H9 (cell line): ENCODE data around the gene ATF3. TPM values are rescaled to one million over a fixed set of nuclear protein-coding genes. Genes with fewer than 3 reads are reported as not detected.

Experiments
- DNase-seq: peaks from one replicate; pipeline ENCODE4 v3.0.0-alpha.2; 2017
- H2AFZ ChIP-seq: one replicate; pipeline ENCODE4 v1.6.1; 2013; ENCODE audit warnings: mild to moderate bottlenecking, low read length, control low read depth, moderate library complexity
- H2AK5ac ChIP-seq: 2 replicates; pipeline ENCODE4 v1.6.1; 2013; ENCODE audit warnings: low read length, control low read depth, mixed read lengths; ENCODE audit not compliant: insufficient read length
- H2BK120ac ChIP-seq: one replicate; pipeline ENCODE4 v1.6.1; 2013; ENCODE audit warnings: low read depth, mild to moderate bottlenecking, low read length, control low read depth, inconsistent platforms; ENCODE audit not compliant: poor library complexity, severe bottlenecking
- H2BK12ac ChIP-seq: 2 replicates; pipeline ENCODE4 v1.6.1; 2013; ENCODE audit warnings: low read length, control low read depth, mixed read lengths, low read depth; ENCODE audit not compliant: insufficient read length
- H2BK15ac ChIP-seq: 2 replicates; pipeline ENCODE4 v1.6.1; 2013; ENCODE audit warnings: low read depth, low read length, control low read depth
- H2BK20ac ChIP-seq: one replicate; pipeline ENCODE4 v1.6.1; 2013; ENCODE audit warnings: low read depth, mild to moderate bottlenecking, low read length, control low read depth, inconsistent platforms; ENCODE audit not compliant: poor library complexity, severe bottlenecking
- H2BK5ac ChIP-seq: 2 replicates; pipeline ENCODE4 v1.6.1; 2013; ENCODE audit warnings: low read length, control low read depth, mixed read lengths; ENCODE audit not compliant: insufficient read length
- H3K14ac ChIP-seq: 2 replicates; pipeline ENCODE4 v1.6.1; 2013; ENCODE audit warnings: low read length, control low read depth; ENCODE audit not compliant: insufficient read depth
- H3K18ac ChIP-seq: 2 replicates; pipeline ENCODE4 v1.6.1; 2013; ENCODE audit warnings: low read depth, mild to moderate bottlenecking, mixed read lengths, low read length, control low read depth; ENCODE audit not compliant: insufficient read length
- H3K23ac ChIP-seq: 2 replicates; pipeline ENCODE4 v1.6.1; 2013; ENCODE audit warnings: low read length, control low read depth, mixed read lengths, low read depth; ENCODE audit not compliant: insufficient read length
- H3K23me2 ChIP-seq: 2 replicates; pipeline ENCODE4 v1.6.1; 2013; ENCODE audit warnings: low read depth, mild to moderate bottlenecking, mixed read lengths, low read length, control low read depth; ENCODE audit not compliant: insufficient read length, poor library complexity, severe bottlenecking
- H3K27ac ChIP-seq: 2 replicates; pipeline ENCODE4 v1.5.1; 2013; ENCODE audit warnings: low read length, control low read depth, mixed read lengths, low read depth; ENCODE audit not compliant: insufficient read length
- H3K27me3 ChIP-seq: 2 replicates; pipeline ENCODE4 v1.6.1; 2013; ENCODE audit warnings: low read length, control low read depth, inconsistent platforms; ENCODE audit not compliant: insufficient read depth
- H3K4ac ChIP-seq: 2 replicates; pipeline ENCODE4 v1.6.1; 2013; ENCODE audit warnings: low read depth, mild to moderate bottlenecking, control low read depth, inconsistent platforms, low read length, moderate library complexity
- H3K4me1 ChIP-seq: 2 replicates; pipeline ENCODE4 v1.6.1; 2013; ENCODE audit warnings: low read length, control low read depth, inconsistent platforms; ENCODE audit not compliant: insufficient read depth
- H3K4me2 ChIP-seq: 2 replicates; pipeline ENCODE4 v1.6.1; 2013; ENCODE audit warnings: low read length, control low read depth, mixed read lengths; ENCODE audit not compliant: insufficient read length, insufficient read depth
- H3K56ac ChIP-seq: 2 replicates; pipeline ENCODE4 v1.6.1; 2013; ENCODE audit warnings: low read depth, mild to moderate bottlenecking, mixed read lengths, low read length, control low read depth; ENCODE audit not compliant: insufficient read length
- H3K79me1 ChIP-seq: 2 replicates; pipeline ENCODE4 v1.6.1; 2013; ENCODE audit warnings: low read depth, mild to moderate bottlenecking, moderate library complexity, low read length, control low read depth, inconsistent platforms; ENCODE audit not compliant: insufficient read depth, poor library complexity, severe bottlenecking
- H3K79me2 ChIP-seq: 2 replicates; pipeline ENCODE4 v1.6.1; 2013; ENCODE audit warnings: low read length, control low read depth, inconsistent platforms; ENCODE audit not compliant: insufficient read depth
- H3K9ac ChIP-seq: 2 replicates; pipeline ENCODE4 v1.6.1; 2013; ENCODE audit warnings: low read length, control low read depth, mixed read lengths; ENCODE audit not compliant: insufficient read length; ENCODE audit errors: extremely low read depth
- H3K9me3 ChIP-seq: one replicate; pipeline ENCODE4 v1.6.1; 2013; ENCODE audit warnings: low read depth, low read length, inconsistent platforms; ENCODE audit not compliant: control insufficient read depth
- H3T11ph ChIP-seq: one replicate; pipeline ENCODE4 v1.6.1; 2013; ENCODE audit warnings: mild to moderate bottlenecking, low read length, control low read depth, inconsistent platforms
- H4K20me1 ChIP-seq: one replicate; pipeline ENCODE4 v1.6.1; 2013; ENCODE audit not compliant: control insufficient read depth, insufficient read length, insufficient read depth
- H4K5ac ChIP-seq: 2 replicates; pipeline ENCODE4 v1.6.1; 2013; ENCODE audit warnings: low read depth, mild to moderate bottlenecking, mixed read lengths, low read length, control low read depth; ENCODE audit not compliant: insufficient read length
- H4K8ac ChIP-seq: replicated peaks from 2 replicates; pipeline ENCODE4 v1.6.1; 2013; ENCODE audit warnings: low read length, control low read depth, mixed read lengths, low read depth; ENCODE audit not compliant: insufficient read length
- H4K91ac ChIP-seq: 2 replicates; pipeline ENCODE4 v1.6.1; 2013; ENCODE audit warnings: low read depth, mild to moderate bottlenecking, moderate library complexity, mixed read lengths, low read length, control low read depth; ENCODE audit not compliant: insufficient read length
- H3K27ac Mint-ChIP-seq, 3 experiments: 2 replicates in 2 of 3; 3 replicates in 1 of 3; pipeline ENCODE4 v1.8.0; 2020 to 2021; ENCODE audit warnings: mixed read lengths in 3 of 3, mild to moderate bottlenecking in 1 of 3, moderate library complexity in 1 of 3
- H3K27me3 Mint-ChIP-seq: 2 replicates; pipeline ENCODE4 v1.8.0; 2021; ENCODE audit warnings: low read depth, mild to moderate bottlenecking, moderate library complexity, mixed read lengths
- H3K36me3 Mint-ChIP-seq, 3 experiments: 2 replicates in 2 of 3; 3 replicates in 1 of 3; pipeline ENCODE4 v1.8.0; 2020 to 2021; ENCODE audit warnings: low read depth in 3 of 3, mixed read lengths in 3 of 3; ENCODE audit not compliant: insufficient read depth in 1 of 3
- H3K4me1 Mint-ChIP-seq, 2 experiments: 2 replicates each; pipeline ENCODE4 v1.8.0; 2020; ENCODE audit warnings: mixed read lengths in 2 of 2
- H3K4me3 Mint-ChIP-seq, 2 experiments: 2 replicates in 1 of 2; 3 replicates in 1 of 2; pipeline ENCODE4 v1.8.0; 2020 to 2021; ENCODE audit warnings: mild to moderate bottlenecking in 2 of 2, mixed read lengths in 2 of 2, moderate library complexity in 1 of 2
- H3K9me3 Mint-ChIP-seq, 2 experiments: 2 replicates in 1 of 2; 3 replicates in 1 of 2; pipeline ENCODE4 v1.8.0; 2020; ENCODE audit warnings: mild to moderate bottlenecking in 2 of 2, mixed read lengths in 2 of 2, moderate library complexity in 1 of 2
- WGBS: extraction: QIAGEN DNeasy Blood & Tissue Kit; methylation state at CpG from one replicate; pipeline ENCODE4 v1.1.7; 2013; ENCODE audit warnings: missing lambda C conversion rate, low lambda C conversion rate, mixed read lengths; ENCODE audit not compliant: insufficient read length; ENCODE audit errors: extremely low coverage; 5-methylcytosine and 5-hydroxymethylcytosine counted together
- total RNA-seq: library from RNA; stranded (reverse); gene quantifications from 2 replicates; pipeline ENCODE4 v1.2.1, GENCODE V29; 2021
- TF ChIP-seq, protein P1 (sequence below): fragments of 200-600 bp; sonication (generic); conservative IDR thresholded peaks from 3 replicates; pipeline ENCODE4 v1.8.0; 2021; ENCODE audit warnings: antibody characterized with exemption, mild to moderate bottlenecking

ATF3 gene
- total RNA-seq, 1 experiment from 2014 or later = 14.7 TPM

DNA sequence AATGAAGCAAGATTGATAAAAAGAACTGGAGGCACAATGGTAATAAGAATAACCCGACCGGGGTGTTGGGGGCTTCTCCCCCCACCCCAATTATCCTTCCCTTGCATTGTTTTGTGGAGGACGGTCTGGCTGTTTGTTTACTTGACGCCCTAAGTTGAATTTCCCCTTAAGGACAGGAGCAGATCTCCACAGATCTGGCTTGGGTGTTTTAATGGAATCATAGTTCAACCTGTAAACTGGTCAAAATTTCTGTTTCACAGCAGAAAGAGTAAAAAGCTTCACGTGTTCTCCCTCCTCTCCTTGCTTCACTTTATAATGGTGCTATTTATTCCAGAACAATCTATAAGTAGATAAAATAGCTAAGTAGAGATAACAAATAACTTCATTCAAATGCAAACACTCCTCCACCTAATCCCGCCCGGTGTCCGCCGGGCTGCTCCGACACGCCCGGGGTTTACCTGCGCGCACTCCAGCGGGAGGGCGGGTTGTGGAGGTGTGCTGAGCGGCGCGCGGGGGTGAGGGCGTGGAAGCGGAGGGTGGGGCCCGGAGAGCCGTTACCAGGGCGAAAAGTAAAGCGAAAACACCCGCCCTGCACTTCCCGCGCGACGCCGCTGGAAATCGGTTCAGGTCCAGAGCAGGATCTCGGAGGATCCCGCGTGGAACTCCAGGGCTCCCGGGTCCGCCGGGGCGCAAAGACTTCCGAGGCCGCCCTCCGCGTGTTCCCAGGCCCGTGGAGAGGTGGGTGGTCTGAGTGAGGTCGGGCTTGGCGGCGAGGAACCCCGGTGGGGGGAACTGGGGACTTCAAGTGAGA is 2.0 kb upstream of the ATF3 start:
- Histone ChIP-seq H2BK15ac (no peak overlapping the region), H2BK12ac (no peak overlapping the region), H4K5ac (no peak overlapping the region), H3K18ac (peak overlapping the region; percentile 60), H3K79me2 (peaks cover 11% of the 10 kb centered on the region; the same call in 1 of the 2 replicates), H3K4ac (no peak overlapping the region), H3K27me3 (peaks cover 34% of the 10 kb centered on the region), H4K91ac (no peak overlapping the region), H4K8ac (no peak overlapping the region), H3K14ac (peak overlapping the region; percentile 87), H3K27ac (no peak overlapping the region), H3K23me2 (peaks cover 24% of the 10 kb centered on the region), H3K79me1 (no peaks in the 10 kb centered on the region), H3K23ac (no peak overlapping the region), H3K9ac (peak overlapping the region; percentile 8), H2AK5ac (no peak overlapping the region), H2BK120ac (peak overlapping the region; percentile 62), H2AFZ (no peak overlapping the region), H3K4me1 (peaks cover 14% of the 10 kb centered on the region), H3T11ph (no peak overlapping the region), H3K4me2 (peak overlapping the region; percentile 93), H4K20me1 (no peaks in the 10 kb centered on the region), H2BK20ac (no peak overlapping the region), H2BK5ac (no peak overlapping the region), H3K56ac (no peak overlapping the region), H3K9me3 (no peaks in the 10 kb centered on the region)
- no CpG with 5 or more reads among the region's 49 CpGs for WGBS
- no peak overlapping the region for H3K27ac Mint-ChIP-seq
- peaks cover 0 to 8% (median 4%) of the 10 kb centered on the region in 3 experiments; a peak in 3 of 7 replicates for H3K36me3 Mint-ChIP-seq
- peak overlapping the region; percentile 78 to 84 for H3K4me3 Mint-ChIP-seq
- no peak for DNase-seq
- TF ChIP-seq, protein P1, sequence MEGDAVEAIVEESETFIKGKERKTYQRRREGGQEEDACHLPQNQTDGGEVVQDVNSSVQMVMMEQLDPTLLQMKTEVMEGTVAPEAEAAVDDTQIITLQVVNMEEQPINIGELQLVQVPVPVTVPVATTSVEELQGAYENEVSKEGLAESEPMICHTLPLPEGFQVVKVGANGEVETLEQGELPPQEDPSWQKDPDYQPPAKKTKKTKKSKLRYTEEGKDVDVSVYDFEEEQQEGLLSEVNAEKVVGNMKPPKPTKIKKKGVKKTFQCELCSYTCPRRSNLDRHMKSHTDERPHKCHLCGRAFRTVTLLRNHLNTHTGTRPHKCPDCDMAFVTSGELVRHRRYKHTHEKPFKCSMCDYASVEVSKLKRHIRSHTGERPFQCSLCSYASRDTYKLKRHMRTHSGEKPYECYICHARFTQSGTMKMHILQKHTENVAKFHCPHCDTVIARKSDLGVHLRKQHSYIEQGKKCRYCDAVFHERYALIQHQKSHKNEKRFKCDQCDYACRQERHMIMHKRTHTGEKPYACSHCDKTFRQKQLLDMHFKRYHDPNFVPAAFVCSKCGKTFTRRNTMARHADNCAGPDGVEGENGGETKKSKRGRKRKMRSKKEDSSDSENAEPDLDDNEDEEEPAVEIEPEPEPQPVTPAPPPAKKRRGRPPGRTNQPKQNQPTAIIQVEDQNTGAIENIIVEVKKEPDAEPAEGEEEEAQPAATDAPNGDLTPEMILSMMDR = no peak
- H3K27me3 Mint-ChIP-seq = peaks cover 82% of the 10 kb centered on the region
- H3K9me3 Mint-ChIP-seq = no peaks in the 10 kb centered on the region; a peak in 1 of 5 replicates
- H3K4me1 Mint-ChIP-seq = peaks cover 46 to 49% of the 10 kb centered on the region in 2 experiments
